GM19193 (cell line): Measurements from ENCODE around the gene PROSER3.

Experiments used
- POLR2A ChIP-seq: IDR thresholded peaks from 4 replicates; pipeline ENCODE4 v1.6.1; 2011; ENCODE audit not compliant: insufficient read depth, insufficient read length; ENCODE audit errors: extremely low read depth

The PROSER3 gene

GRCh38 chr19:35757749-35758608, at the start of gene PROSER3:
Gene PROSER3, plus strand, starts transcription at chr19:35758176. Its CDS starts 40 bp downstream, at chr19:35758216.
- peak; percentile 75 for TF ChIP-seq POLR2A

GRCh38 chr19:35708391-35708790, 49.6 kb upstream of the PROSER3 start:
- TF ChIP-seq POLR2A, result no peak

- peak; percentile 38 for TF ChIP-seq POLR2A
Measured at GRCh38 chr19:35710784-35711723, 46.9 kb upstream of the PROSER3 start.

GRCh38 chr19:35712567-35713505, 45.1 kb upstream of the PROSER3 start:
- peak; percentile 76 for TF ChIP-seq POLR2A

- no peak for TF ChIP-seq POLR2A
Measured at GRCh38 chr19:35713506-35713850, 44.5 kb upstream of the PROSER3 start.

- no peak for TF ChIP-seq POLR2A
Measured at GRCh38 chr19:35713904-35714495, 44.0 kb upstream of the PROSER3 start.

GRCh38 chr19:35714601-35715354, 43.2 kb upstream of the PROSER3 start:
- TF ChIP-seq POLR2A, result peak; percentile 35

- TF ChIP-seq POLR2A, result no peak
Measured at GRCh38 chr19:35715355-35715809, 42.6 kb upstream of the PROSER3 start.

- no peak for TF ChIP-seq POLR2A
Measured at GRCh38 chr19:35715981-35716800, 41.8 kb upstream of the PROSER3 start.

GRCh38 chr19:35716801-35717664, 40.9 kb upstream of the PROSER3 start:
- TF ChIP-seq POLR2A, result peak; percentile 28

- TF ChIP-seq POLR2A, result peak; percentile 63
Measured at GRCh38 chr19:35717665-35718344, 40.2 kb upstream of the PROSER3 start, which contains the start of gene KMT2B. Gene KMT2B, plus strand, starts transcription at chr19:35718003. Its CDS starts 16 bp downstream, at chr19:35718019.
